ENCODE measurements around the gene EIF3D.

EIF3D gene

DNA sequence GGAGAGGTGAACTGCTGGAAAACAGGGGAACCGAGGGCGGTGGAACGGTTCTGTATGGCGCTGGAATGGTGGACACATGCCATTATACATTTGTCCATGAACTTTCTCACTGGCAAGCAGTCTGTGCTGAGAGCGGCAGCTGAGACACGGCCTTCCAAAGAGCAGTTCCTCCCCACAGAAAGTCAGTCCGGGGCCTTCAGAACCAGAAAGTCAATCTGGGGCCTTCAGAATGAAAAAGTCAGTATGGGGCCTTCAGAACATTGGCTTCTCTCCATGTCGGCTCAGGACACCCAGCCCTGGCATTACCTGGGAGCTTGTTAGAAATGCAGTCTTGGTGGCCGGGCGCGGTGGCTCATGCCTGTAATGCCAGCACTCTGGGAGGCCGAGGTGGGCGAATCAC is 56.3 kb downstream of the EIF3D start:
- H3K4me3 ChIP-seq (ENCODE audit: low read depth in 1 of 2, low read length in 2 of 2), result peak overlapping the region in 1 of 2 donors; percentile 21
- H3K36me3 ChIP-seq (ENCODE audit: control insufficient read depth in 1 of 2, insufficient read depth in 2 of 2, low read length in 2 of 2), result peaks cover 37 to 58% of the 10 kb centered on the region in 2 donors
- no peaks in the 10 kb centered on the region for H3K27me3 ChIP-seq (ENCODE audit: low read depth, low read length)
- H3K27ac ChIP-seq (ENCODE audit: low read length), result peak overlapping the region; percentile 74
- H3K4me1 ChIP-seq (ENCODE audit: control insufficient read depth in 1 of 2, insufficient read depth in 2 of 2, low read length in 2 of 2), result peaks cover 6 to 36% of the 10 kb centered on the region in 2 donors
- H3K9me3 ChIP-seq (ENCODE audit: control insufficient read depth in 1 of 2, low read length in 2 of 2), result no peaks in the 10 kb centered on the region

DNA sequence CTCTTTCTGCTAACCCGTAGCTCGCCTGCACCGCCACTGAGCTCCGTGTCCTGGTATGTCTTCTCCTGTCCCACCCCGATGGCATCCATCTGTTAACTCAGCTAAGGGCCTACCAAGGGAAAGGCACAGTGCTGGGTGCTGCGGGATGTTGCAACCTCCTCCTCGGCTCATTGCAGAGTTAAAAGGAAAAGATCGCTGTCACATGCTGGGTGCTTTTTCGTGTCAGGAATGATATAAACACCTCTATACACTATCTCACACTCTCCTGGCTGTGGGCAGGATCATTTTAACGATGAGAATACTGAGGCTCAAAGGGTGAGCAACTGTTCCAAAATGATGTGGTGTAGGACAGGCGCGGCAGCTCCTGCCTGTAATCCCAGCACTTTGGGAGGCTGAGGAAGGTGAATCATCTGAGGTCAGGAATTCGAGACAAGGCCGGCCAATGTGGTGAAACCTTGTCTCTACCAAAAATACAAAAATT is 57.6 kb downstream of the EIF3D start:
- Histone ChIP-seq H3K4me3 (ENCODE audit: low read depth in 1 of 2, low read length in 2 of 2) (peak overlapping the region in 1 of 2 donors; percentile 21), H3K36me3 (ENCODE audit: control insufficient read depth in 1 of 2, insufficient read depth in 2 of 2, low read length in 2 of 2) (peaks cover 40 to 50% of the 10 kb centered on the region in 2 donors), H3K27me3 (ENCODE audit: low read depth, low read length) (no peaks in the 10 kb centered on the region), H3K9me3 (ENCODE audit: control insufficient read depth in 1 of 2, low read length in 2 of 2) (no peaks in the 10 kb centered on the region), H3K27ac (ENCODE audit: low read length) (peak overlapping the region; percentile 74), H3K4me1 (ENCODE audit: control insufficient read depth in 1 of 2, insufficient read depth in 2 of 2, low read length in 2 of 2) (peaks cover 7 to 40% of the 10 kb centered on the region in 2 donors)

DNA sequence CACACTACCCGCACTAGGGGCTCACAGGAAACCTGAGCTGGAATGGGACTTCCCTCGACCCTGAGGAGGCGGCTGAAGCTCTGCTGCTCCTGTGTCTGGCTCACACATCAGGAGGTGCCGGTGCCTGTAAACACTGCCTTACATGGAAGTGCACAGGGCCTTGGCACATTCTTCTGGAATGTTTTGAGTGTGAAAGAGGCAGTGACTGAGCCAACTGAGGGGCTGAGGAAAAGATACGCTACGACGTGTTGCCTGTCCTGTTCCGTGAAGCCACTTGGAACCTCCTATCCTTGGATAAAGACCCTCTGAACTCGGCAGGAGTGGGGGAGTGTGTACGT is 58.0 kb downstream of the EIF3D start:
- Histone ChIP-seq H3K36me3 (ENCODE audit: control insufficient read depth in 1 of 2, insufficient read depth in 2 of 2, low read length in 2 of 2) (peaks cover 38 to 46% of the 10 kb centered on the region in 2 donors), H3K9me3 (ENCODE audit: control insufficient read depth in 1 of 2, low read length in 2 of 2) (no peaks in the 10 kb centered on the region), H3K4me1 (ENCODE audit: control insufficient read depth in 1 of 2, insufficient read depth in 2 of 2, low read length in 2 of 2) (peaks cover 7 to 40% of the 10 kb centered on the region in 2 donors), H3K27ac (ENCODE audit: low read length) (peak overlapping the region; percentile 74), H3K4me3 (ENCODE audit: low read depth in 1 of 2, low read length in 2 of 2) (peak overlapping the region in 1 of 2 donors; percentile 21), H3K27me3 (ENCODE audit: low read depth, low read length) (no peaks in the 10 kb centered on the region)

DNA sequence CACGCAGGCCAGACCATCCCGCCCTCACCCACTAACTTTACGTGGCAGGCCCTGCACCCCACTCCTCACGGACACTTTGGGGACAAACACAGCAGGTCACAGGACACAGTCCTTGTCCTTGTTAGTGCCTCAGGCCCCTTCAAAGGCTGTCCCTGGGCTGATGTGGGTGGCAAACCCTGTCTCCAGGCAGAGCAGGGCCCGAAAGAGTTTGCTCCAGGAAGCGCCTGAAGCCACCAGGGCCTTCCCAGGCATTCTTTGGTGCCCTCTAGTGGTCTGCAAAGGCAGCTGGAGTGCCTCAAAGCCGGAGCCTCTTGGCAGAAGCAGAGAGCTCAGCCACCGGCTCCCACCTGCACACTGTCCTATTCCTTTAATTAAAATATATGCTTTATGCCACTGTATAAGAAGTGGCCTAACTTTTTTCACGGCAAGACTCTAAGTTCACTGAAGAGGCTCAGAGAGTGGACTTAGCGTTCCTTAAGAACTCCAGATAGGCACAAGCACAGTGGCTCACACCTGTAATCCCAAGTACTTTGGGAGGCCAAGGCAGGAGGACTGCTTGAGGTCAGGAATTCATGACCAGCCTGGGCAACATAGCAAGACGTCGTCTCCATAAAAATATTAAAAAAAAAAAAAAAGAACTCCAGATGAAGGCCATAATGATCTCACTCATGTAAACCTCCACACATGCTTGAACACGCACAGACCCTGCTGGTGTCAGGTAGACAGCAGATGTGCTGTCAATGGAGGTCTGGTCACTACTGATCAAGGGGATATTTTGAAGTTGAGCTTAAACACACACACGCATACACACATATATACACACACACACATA is 58.6 kb downstream of the EIF3D start:
- H3K27me3 ChIP-seq (ENCODE audit: low read depth, low read length), result no peaks in the 10 kb centered on the region
- peaks cover 32 to 43% of the 10 kb centered on the region in 2 donors for H3K36me3 ChIP-seq (ENCODE audit: control insufficient read depth in 1 of 2, insufficient read depth in 2 of 2, low read length in 2 of 2)
- H3K27ac ChIP-seq (ENCODE audit: low read length), result peak overlapping the region; percentile 74
- peak overlapping the region in 1 of 2 donors; percentile 21 for H3K4me3 ChIP-seq (ENCODE audit: low read depth in 1 of 2, low read length in 2 of 2)
- peaks cover 7 to 40% of the 10 kb centered on the region in 2 donors for H3K4me1 ChIP-seq (ENCODE audit: control insufficient read depth in 1 of 2, insufficient read depth in 2 of 2, low read length in 2 of 2)
- H3K9me3 ChIP-seq (ENCODE audit: control insufficient read depth in 1 of 2, low read length in 2 of 2), result no peaks in the 10 kb centered on the region

DNA sequence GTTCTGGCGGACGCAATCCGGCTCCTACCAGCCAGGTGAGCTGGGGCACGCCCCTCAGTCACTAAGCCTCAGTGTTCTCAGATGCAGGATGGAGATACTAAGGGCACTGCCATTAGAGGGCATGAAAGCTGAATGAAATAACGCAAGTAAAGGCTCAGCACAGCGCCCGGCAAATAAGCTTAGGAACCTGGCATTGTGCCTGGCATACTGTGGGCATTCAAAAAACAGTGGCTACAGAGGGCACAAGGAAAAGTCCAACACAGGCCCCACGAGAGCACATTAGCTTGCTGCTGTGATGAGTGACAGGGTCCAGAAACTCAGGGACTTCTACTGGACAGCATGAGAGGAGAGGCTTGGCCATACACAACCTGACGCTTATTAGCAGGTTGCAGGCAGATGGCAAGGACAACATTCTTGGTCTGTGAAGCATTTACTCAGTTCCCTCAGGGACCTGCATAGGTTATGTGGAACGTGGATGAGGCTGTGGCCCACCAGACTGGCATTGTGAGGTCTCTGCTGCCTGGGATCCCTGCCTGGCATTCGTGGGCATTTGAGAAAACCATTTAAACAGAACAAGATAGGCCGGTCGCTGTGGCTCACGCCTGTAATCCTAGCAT is 59.8 kb downstream of the EIF3D start:
- H3K4me1 ChIP-seq (ENCODE audit: control insufficient read depth in 1 of 2, insufficient read depth in 2 of 2, low read length in 2 of 2), result peaks cover 7 to 37% of the 10 kb centered on the region in 2 donors
- peak overlapping the region; percentile 63 for H3K27ac ChIP-seq (ENCODE audit: low read length)
- H3K27me3 ChIP-seq (ENCODE audit: low read depth, low read length), result no peaks in the 10 kb centered on the region
- H3K36me3 ChIP-seq (ENCODE audit: control insufficient read depth in 1 of 2, insufficient read depth in 2 of 2, low read length in 2 of 2), result peaks cover 21 to 33% of the 10 kb centered on the region in 2 donors
- H3K9me3 ChIP-seq (ENCODE audit: control insufficient read depth in 1 of 2, low read length in 2 of 2), result no peaks in the 10 kb centered on the region
- no peak overlapping the region for H3K4me3 ChIP-seq (ENCODE audit: low read depth in 1 of 2, low read length in 2 of 2)

DNA sequence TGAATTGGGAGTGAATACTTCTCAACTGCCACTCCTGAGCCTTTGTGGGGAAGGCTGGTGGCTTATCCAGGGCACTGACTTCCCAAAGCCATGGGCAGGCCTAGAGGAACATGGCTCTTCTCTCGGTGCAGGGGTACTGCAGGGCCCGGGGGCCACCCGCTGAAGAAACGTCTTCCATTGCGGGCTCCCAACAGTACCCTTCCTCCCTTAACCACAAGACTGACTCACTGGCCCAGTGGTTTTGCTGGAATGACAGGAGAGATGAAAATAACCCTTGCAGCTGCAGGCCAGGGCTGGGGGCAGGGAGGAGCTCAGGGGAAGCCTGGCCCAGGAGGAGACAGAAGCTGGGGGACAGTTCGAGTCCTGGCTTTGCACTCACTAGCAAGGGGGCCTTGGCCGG is 61.0 kb downstream of the EIF3D start:
- Histone ChIP-seq H3K9me3 (ENCODE audit: control insufficient read depth in 1 of 2, low read length in 2 of 2) (no peaks in the 10 kb centered on the region), H3K36me3 (ENCODE audit: control insufficient read depth in 1 of 2, insufficient read depth in 2 of 2, low read length in 2 of 2) (peaks cover 14 to 24% of the 10 kb centered on the region in 2 donors), H3K4me3 (ENCODE audit: low read depth in 1 of 2, low read length in 2 of 2) (peak overlapping the region in 1 of 2 donors; percentile 9), H3K4me1 (ENCODE audit: control insufficient read depth in 1 of 2, insufficient read depth in 2 of 2, low read length in 2 of 2) (peaks cover 7 to 25% of the 10 kb centered on the region in 2 donors), H3K27ac (ENCODE audit: low read length) (peak overlapping the region; percentile 85), H3K27me3 (ENCODE audit: low read depth, low read length) (no peaks in the 10 kb centered on the region)

DNA sequence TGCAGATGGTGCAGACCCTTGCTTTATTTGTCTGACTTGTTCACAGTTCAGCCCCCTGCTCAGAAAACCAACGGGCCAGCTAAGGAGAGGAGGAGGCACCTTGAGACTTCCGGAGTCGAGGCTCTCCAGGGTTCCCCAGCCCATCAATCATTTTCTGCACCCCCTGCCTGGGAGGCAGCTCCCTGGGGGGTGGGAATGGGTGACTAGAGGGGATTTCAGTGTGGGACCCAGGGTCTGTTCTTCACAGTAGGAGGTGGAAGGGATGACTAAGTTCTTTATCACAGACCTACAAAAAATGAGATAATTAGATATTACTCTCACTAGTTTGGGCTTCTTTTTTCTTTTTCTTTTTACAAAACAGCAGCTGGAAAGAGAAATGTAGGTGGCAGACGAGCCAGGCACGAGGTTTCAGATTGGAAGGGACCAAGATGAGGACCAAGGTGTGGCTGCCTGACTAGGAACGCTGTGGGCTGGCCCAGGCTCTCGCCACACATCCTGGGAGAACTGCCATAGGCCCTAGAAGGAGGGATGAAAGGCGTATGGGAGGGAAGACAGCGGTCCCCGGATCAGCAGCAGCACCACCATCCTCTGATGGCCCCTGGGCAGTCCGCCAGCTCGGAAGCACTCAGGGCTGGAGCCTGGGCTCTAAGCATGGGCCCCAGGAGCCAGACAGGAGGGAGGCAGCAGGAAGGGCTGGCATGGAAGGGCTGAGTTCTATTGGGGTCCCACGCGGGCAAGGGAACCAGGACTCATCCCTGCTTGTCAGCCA is 61.7 kb downstream of the EIF3D start:
- Histone ChIP-seq H3K27me3 (ENCODE audit: low read depth, low read length) (no peaks in the 10 kb centered on the region), H3K4me1 (ENCODE audit: control insufficient read depth in 1 of 2, insufficient read depth in 2 of 2, low read length in 2 of 2) (peaks cover 7 to 25% of the 10 kb centered on the region in 2 donors), H3K4me3 (ENCODE audit: low read depth in 1 of 2, low read length in 2 of 2) (peak overlapping the region in 1 of 2 donors; percentile 9), H3K36me3 (ENCODE audit: control insufficient read depth in 1 of 2, insufficient read depth in 2 of 2, low read length in 2 of 2) (peaks cover 11 to 20% of the 10 kb centered on the region in 2 donors), H3K27ac (ENCODE audit: low read length) (peak overlapping the region; percentile 85), H3K9me3 (ENCODE audit: control insufficient read depth in 1 of 2, low read length in 2 of 2) (no peaks in the 10 kb centered on the region)

DNA sequence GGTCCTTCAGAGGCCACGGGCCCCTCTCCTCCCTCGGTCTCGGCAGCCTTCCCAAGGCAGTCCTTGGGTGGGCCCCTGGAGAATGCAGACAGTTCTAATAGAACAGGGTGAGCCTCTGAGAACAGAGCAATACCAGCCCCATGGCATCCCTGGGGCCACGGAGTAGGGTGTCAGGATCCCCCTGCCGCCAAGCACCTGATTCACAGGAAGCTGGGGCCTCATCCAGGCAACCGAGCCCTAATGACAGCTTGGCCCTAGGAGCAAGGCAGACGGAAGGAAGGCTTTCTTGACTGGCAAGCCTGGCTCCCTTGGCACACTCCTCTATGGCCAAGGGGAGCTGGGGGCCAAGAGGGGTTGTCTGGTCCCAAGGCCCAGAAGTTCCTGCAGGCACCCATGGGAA is 62.7 kb downstream of the EIF3D start:
- Histone ChIP-seq H3K4me3 (ENCODE audit: low read depth in 1 of 2, low read length in 2 of 2) (no peak overlapping the region), H3K27me3 (ENCODE audit: low read depth, low read length) (no peaks in the 10 kb centered on the region), H3K4me1 (ENCODE audit: control insufficient read depth in 1 of 2, insufficient read depth in 2 of 2, low read length in 2 of 2) (peaks cover 7 to 25% of the 10 kb centered on the region in 2 donors), H3K36me3 (ENCODE audit: control insufficient read depth in 1 of 2, insufficient read depth in 2 of 2, low read length in 2 of 2) (peaks cover 11 to 13% of the 10 kb centered on the region in 2 donors), H3K27ac (ENCODE audit: low read length) (peak overlapping the region; percentile 85), H3K9me3 (ENCODE audit: control insufficient read depth in 1 of 2, low read length in 2 of 2) (no peaks in the 10 kb centered on the region)

DNA sequence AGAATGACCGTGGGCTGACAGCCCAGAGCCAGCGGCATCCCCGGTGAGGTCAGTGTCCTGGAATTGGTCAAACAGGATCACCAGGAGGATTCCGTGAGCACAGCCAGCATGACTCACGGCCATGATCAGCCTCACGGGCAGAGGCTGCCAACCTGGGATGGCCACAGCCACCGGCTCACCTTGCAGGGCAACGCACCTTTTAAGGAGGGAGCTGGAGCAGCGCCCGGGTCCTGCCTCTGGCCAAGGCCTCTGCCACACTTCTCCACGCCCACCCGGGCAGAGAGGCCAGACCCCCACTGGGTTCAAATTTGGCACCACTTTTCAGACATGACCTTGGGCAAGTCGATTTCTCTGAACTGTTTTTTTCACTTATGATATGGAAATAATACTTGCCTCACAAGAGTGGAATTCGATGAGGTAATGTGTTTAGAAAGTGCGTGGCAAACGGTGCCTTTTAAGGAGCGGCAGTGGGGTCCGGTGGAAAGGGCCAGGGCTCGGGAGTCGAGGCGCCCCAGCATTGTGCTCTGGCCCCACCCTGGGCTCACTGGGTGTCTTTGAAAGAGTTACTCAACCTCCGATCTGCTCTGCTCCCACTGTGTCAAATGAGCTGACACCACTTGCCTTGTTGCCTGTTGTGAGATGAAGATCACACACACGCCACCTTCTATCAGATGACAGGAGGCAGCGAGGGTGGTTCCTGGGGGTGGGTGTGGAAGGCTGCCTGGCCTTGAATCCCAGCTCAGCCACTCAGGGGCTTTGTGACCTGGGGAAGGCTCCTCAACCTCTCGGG is 63.5 kb downstream of the EIF3D start:
- Histone ChIP-seq H3K4me1 (ENCODE audit: control insufficient read depth in 1 of 2, insufficient read depth in 2 of 2, low read length in 2 of 2) (peaks cover 7 to 25% of the 10 kb centered on the region in 2 donors), H3K27ac (ENCODE audit: low read length) (peak overlapping the region; percentile 85), H3K9me3 (ENCODE audit: control insufficient read depth in 1 of 2, low read length in 2 of 2) (no peaks in the 10 kb centered on the region), H3K27me3 (ENCODE audit: low read depth, low read length) (no peaks in the 10 kb centered on the region), H3K36me3 (ENCODE audit: control insufficient read depth in 1 of 2, insufficient read depth in 2 of 2, low read length in 2 of 2) (peaks cover 9 to 11% of the 10 kb centered on the region in 2 donors), H3K4me3 (ENCODE audit: low read depth in 1 of 2, low read length in 2 of 2) (no peak overlapping the region)

DNA sequence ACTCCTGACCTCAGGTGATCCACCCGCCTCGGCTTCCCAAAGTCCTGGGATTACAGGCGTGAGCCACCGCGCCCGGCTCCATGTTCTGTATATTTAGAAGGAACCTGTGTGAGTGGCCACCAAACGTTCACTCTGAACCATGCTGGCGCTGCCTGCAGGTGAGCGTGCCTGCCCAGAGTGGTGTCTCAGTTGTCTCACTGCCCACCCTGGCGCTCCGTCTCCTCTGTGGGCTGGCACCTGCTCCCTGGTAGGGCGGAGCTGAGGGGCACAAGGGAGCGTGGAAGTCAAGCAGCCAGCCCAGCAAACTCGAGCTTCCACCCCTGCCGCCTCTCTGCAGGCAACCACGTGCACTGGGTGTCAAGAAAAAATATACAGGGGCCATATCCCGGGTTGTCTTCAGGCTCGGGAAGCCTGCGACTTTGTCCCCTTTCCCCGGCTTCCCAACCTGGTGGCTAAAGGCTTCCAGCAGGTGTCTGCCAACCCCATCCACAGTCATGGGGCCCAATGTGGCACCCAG is 64.2 kb downstream of the EIF3D start:
- Histone ChIP-seq H3K9me3 (ENCODE audit: control insufficient read depth in 1 of 2, low read length in 2 of 2) (no peaks in the 10 kb centered on the region), H3K36me3 (ENCODE audit: control insufficient read depth in 1 of 2, insufficient read depth in 2 of 2, low read length in 2 of 2) (peaks cover 9 to 11% of the 10 kb centered on the region in 2 donors), H3K4me1 (ENCODE audit: control insufficient read depth in 1 of 2, insufficient read depth in 2 of 2, low read length in 2 of 2) (peaks cover 7 to 20% of the 10 kb centered on the region in 2 donors), H3K4me3 (ENCODE audit: low read depth in 1 of 2, low read length in 2 of 2) (no peak overlapping the region), H3K27me3 (ENCODE audit: low read depth, low read length) (no peaks in the 10 kb centered on the region), H3K27ac (ENCODE audit: low read length) (peak overlapping the region; percentile 85)
